GM19239 (cell line): ENCODE data around the gene FBXW5.

Source experiments
- DNase-seq: peaks from one replicate; pipeline ENCODE4 v3.0.0; 2011; ENCODE audit warnings: low spot score; ENCODE audit not compliant: insufficient read length
- FAIRE-seq: peaks from 2 replicates; lab custom pipeline; 2011; peaks lifted over from hg19 to GRCh38; lab: Jason Lieb, UNC

FBXW5 gene

DNA sequence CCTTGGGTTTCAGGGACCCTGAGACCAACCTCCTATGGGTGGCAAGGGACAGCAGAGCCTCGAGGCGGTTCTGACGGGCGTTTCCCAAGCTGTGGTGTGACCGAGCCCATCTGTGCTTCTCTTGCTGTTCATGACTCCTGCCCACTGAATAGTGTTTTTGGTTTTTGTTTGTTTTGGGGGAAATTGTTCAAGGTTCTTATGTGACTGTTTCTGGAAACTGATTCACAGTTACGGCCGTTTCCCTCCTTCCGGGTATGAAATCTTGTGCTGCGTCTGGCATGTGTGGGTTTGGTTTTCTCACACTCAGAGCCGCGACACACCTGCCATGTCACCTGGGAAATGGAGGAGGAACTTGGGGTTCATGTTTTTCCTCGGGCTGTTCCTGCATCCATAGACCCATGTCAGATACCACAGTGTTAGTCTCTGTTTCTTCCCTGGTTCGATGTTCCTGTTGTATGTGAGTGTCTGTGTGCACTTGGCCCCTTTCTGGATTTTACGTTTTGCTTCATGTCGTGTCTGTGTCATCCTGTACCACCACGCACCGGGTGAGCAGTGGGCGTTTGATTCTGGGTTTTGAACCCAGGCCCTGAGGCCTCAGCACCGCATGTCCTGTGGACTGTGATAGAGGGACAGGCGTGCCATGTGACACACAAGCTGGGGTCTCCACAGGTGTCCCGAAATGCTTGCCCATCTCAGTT, 28.8 kb downstream of the FBXW5 start:
- DNase-seq = no peak
- no peak for FAIRE-seq

- no peak for FAIRE-seq
These were observed 30.7 kb downstream of the FBXW5 start for GRCh38 chr9:136913701-136914438.

GRCh38 chr9:136910901-136911245, 33.7 kb downstream of the FBXW5 start:
- no peak for FAIRE-seq
- DNase-seq = no peak

More at GRCh38 chr9:136913701-136914438, 30.7 kb downstream of the FBXW5 start:
- DNase-seq = no peak

GRCh38 chr9:136910197-136910900, 34.2 kb downstream of the FBXW5 start:
- FAIRE-seq = no peak
- no peak for DNase-seq

DNA sequence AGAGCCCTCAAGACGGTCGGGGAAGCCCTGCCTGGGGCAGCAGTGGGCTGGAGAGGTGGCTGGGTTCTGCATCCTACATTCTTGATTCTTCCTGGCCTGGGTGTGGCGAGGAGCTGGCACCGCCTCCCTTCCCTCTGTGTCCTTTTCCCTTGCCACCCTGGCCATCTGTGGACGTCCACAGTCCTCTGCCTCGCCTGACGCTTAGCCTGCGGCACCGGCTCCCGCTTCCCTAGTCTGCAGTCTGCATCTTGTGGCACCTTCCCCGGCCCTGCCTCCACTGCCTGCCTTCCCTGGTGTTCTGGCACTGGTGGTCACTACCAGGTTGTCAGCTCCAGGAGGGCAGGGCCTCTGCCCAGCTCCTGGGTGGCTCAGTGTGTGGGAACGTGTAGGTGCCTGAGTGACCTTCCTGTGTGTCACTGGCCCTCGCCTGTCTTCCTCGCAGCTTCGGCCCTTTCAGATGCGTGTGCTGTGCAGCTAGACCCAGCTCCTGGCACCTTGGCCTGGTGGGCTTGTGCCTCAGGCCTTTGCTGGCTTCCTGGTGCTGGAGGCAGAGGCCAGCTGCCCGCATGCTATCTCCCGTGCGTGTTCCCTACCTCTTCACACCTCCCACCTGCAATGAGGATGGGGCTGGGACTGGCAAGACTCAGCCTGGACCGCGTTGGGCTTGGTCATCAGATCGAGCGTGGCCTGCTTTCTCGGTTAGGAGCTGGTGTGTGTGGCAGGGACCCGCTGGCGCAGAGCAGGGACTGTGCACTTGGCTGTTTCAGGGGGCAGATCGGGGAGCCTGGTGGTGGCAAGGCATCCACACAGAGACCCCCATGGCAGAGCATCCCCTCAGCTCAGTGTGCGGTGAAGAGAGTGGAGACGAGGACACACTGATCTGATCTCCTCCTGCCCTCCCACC, 37.3 kb downstream of the FBXW5 start:
- no peak for FAIRE-seq
- DNase-seq = no peak

DNA sequence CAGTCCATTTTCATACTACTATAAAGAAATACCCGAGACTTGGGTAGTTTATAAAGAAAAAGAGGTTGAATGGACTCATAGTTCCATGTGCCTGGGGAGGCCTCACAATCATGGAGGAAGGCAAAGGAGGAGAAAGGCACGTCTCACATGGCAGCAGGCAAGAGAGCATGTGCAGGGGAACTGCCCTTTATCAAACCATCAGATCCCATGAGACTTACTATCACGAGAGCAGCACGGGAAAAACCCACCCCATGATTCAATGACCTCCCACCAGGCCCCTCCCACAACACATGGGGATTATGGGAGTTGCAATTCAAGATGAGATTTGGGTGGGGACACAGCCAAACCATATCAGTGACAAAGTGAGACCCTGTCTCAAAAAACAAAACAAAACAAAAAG, 38.3 kb downstream of the FBXW5 start:
- FAIRE-seq (no peak), DNase-seq (no peak)

GRCh38 chr9:136903041-136903554, 41.4 kb downstream of the FBXW5 start:
- DNase-seq (no peak), FAIRE-seq (no peak)

DNA sequence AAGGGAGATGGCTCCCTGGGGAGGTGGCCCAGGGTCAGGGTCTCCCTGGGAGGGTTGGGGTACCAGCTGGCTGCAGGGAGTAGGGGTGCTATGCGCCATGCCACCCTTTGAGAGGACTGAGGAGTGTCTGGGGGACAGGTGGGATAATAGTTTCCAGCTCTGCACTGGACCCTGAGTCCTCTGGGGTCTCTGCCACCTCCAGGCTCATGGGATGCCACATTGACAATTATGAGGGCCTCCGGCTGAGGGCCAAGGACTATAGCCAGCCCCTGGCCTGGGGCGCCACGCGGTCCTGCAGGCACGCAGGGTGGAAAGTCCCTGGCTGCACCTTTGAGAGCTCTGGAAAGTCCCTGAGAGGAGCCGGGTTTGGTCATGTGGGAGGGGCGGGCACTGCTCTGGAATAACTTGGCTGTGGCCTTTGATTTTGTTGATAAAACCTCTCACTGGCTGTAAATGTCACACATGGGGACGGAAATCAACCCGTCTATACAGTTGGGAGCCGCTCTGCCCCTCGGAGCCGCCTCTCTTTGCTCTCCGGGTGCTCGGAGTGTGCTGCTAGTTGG, 42.2 kb downstream of the FBXW5 start:
- peak; percentile 84 for DNase-seq
- FAIRE-seq = peak; percentile 31

- DNase-seq (peak; percentile 82), FAIRE-seq (peak; percentile 93)
These were observed 42.9 kb downstream of the FBXW5 start for GRCh38 chr9:136901516-136902258.

GRCh38 chr9:136900988-136901515, 43.5 kb downstream of the FBXW5 start:
- no peak for FAIRE-seq

DNA sequence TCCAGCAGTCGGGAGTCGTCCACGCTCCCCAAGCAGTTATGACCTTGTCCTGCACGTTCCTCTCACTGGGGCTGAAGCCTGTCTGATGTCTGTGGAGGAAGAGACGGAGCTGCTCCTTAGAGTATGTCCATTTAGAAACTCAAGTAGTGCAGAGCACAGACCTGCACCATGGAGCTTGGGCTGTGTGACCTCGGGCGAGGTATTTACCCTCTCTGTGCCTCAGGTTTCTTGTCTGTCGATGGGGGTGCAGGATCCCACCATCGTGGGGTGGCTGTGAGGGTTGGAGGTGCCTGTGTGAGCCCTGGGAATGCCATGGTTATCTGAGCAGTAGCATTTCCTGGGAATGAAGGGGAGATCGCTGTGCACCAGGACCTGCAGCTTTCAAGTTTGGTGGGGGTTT, 44.0 kb downstream of the FBXW5 start:
- no peak for DNase-seq
- FAIRE-seq = no peak

More at GRCh38 chr9:136900988-136901515, 43.5 kb downstream of the FBXW5 start:
- DNase-seq = no peak

DNA sequence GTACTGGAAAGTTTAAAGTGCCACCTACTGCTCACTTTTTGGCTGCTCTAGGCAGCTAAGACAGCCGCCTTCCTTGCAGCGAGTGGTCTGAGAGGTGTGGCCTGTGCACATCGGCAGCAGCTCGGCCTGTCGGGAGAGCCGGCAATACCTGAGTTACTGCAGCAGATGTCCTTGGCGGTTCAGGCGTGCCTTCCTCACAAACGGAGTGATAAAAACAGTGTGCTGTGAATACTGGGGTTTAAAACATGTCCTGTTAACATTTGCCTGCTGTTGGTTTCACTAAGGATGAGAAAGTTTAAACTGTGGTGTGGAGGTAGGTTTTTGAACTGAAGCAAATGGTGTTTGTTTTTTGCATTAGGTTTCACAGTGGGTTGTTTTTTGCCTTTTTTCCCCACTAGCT, 45.3 kb downstream of the FBXW5 start:
- FAIRE-seq = no peak
- no peak for DNase-seq

- FAIRE-seq (no peak), DNase-seq (no peak)
These were observed 45.9 kb downstream of the FBXW5 start for GRCh38 chr9:136898483-136899100.

GRCh38 chr9:136896027-136896426, 48.5 kb downstream of the FBXW5 start:
- DNase-seq (no peak), FAIRE-seq (no peak)

GRCh38 chr9:136890661-136891060, 53.9 kb downstream of the FBXW5 start:
- FAIRE-seq (no peak), DNase-seq (no peak)
